Measurements from ENCODE around the gene SH2D3C. TPM values are rescaled to one million over a fixed set of nuclear protein-coding genes. Genes with fewer than 3 reads are reported as not detected.

Gene SH2D3C
- total and polyA plus RNA-seq, 4 experiments from 2014 or later: 8.7 to 51.5 (median 46.0) TPM

DNA sequence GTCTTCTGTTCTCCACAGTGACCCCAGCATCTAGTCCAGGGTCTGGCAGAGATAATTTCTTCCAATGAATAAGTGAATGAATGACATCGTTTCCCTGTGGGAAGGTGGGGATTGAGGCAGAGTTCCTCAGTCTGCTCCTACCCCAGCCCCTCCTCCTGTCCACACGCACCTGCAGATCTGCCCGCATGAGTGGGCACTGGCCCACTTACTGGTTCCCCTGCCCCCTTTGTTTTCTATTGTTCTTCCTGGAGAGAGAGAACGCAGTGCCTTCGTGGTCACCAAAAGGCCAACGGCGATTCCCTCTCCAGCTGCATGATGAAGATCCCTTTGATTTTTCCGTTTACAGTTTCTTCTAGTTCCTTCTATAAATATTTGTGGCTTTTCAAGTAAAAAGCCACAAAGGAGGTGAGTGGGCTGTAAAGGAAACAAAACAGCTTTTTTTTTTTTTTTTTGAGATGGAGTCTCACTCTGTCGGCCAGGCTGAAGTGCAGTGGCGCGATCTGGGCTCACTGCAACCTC, 18.4 kb upstream of the SH2D3C start:
- no peak for DNase-seq
- H3K27ac Mint-ChIP-seq: peak overlapping the region; percentile 38 to 93 (median 87)
- H3K27ac ChIP-seq (ENCODE audit: low read depth, low read length): peak overlapping the region; percentile 26
- H3K9me3 Mint-ChIP-seq: no peaks in the 10 kb centered on the region
- no peak overlapping the region for H3K4me3 ChIP-seq (ENCODE audit: low read length in 2 of 2)
- no peaks in the 10 kb centered on the region for H3K27me3 ChIP-seq (ENCODE audit: insufficient read depth, low read length)
- peaks cover 5 to 10% of the 10 kb centered on the region in 2 donors for H3K36me3 Mint-ChIP-seq
- ChIA-PET POLR2A (ENCODE audit: partially characterized antibody) (interaction anchor here (0.7 to 6.0 kb wide), 11 partner anchors 10 to 211 kb away, joined by 3 to 45 read pairs (median 3); partner anchors contain the start of genes CDK9, DPM2 and TOR2A), CTCF (ENCODE audit: partially characterized antibody) (interaction anchor here (0.6 to 1.7 kb wide), 3 partner anchors 9 to 204 kb away, joined by 3 to 7 read pairs (median 5); no protein-coding TSS in a partner anchor)
- peaks cover 25% of the 10 kb centered on the region for H3K4me1 ChIP-seq (ENCODE audit: insufficient read depth, low read length)
- H3K4me1 Mint-ChIP-seq: peaks cover 12 to 36% (median 25%) of the 10 kb centered on the region in 4 donors
- intact Hi-C loops (cut with micrococcal nuclease): no loop called here
- no peaks in the 10 kb centered on the region for H3K9me3 ChIP-seq (ENCODE audit: control insufficient read depth in 1 of 2, low read length in 2 of 2)
- peaks cover 9% of the 10 kb centered on the region for H3K36me3 ChIP-seq (ENCODE audit: insufficient read depth, low read length)
- H3K4me3 Mint-ChIP-seq: peak overlapping the region in 7 of 8 donors; percentile 57 to 89 (median 75)
- no peaks in the 10 kb centered on the region for H3K27me3 Mint-ChIP-seq

DNA sequence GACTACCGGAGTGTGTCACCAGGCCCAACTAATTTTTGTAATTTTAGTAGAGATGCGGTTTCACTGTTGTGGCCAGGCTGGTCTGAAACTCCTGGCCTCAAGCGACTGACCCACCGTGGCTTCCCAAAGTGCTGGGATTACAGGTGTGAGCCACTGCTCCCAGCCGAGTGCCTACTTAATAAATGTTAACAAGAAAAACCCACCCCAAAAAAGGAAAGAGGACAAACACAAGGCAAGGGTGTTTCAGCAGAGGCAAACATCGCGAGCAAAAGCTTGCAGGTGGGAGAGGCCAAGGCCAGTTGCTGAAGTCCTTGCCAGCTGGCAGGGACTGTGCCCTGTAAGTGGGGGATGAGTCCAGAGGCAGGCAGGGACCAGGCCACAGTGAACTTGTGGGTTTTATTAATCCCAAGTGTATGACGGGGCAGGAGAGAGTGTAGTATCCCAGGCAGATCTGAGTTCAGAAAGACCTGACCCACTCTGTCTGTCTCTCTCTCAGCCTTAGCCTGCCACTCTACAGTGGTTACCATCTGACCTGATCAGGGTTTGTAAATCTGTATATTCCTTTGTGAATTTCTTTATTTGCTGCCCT, 17.9 kb upstream of the SH2D3C start:
- no peak overlapping the region for H3K27ac ChIP-seq (ENCODE audit: low read depth, low read length)
- intact Hi-C loops (cut with micrococcal nuclease): no loop called here
- peaks cover 13% of the 10 kb centered on the region for H3K36me3 ChIP-seq (ENCODE audit: insufficient read depth, low read length)
- CTCF ChIA-PET (ENCODE audit: partially characterized antibody): interaction anchor here (0.6 to 1.7 kb wide), 3 partner anchors 9 to 203 kb away, joined by 3 to 7 read pairs (median 5); no protein-coding TSS in a partner anchor
- H3K4me3 Mint-ChIP-seq: peak overlapping the region in 6 of 8 donors; percentile 62 to 89 (median 74)
- peaks cover 5 to 10% of the 10 kb centered on the region in 2 donors for H3K36me3 Mint-ChIP-seq
- no peak overlapping the region for H3K4me3 ChIP-seq (ENCODE audit: low read length in 2 of 2)
- DNase-seq: no peak
- no peaks in the 10 kb centered on the region for H3K27me3 Mint-ChIP-seq
- H3K4me1 ChIP-seq (ENCODE audit: insufficient read depth, low read length): peaks cover 23% of the 10 kb centered on the region
- peak overlapping the region; percentile 58 to 93 (median 87) for H3K27ac Mint-ChIP-seq
- H3K27me3 ChIP-seq (ENCODE audit: insufficient read depth, low read length): no peaks in the 10 kb centered on the region
- no peaks in the 10 kb centered on the region for H3K9me3 ChIP-seq (ENCODE audit: control insufficient read depth in 1 of 2, low read length in 2 of 2)
- H3K4me1 Mint-ChIP-seq: peaks cover 12 to 32% (median 23%) of the 10 kb centered on the region in 4 donors
- H3K9me3 Mint-ChIP-seq: no peaks in the 10 kb centered on the region
- POLR2A ChIA-PET (ENCODE audit: partially characterized antibody): interaction anchor here (0.7 to 6.0 kb wide), 11 partner anchors 10 to 211 kb away, joined by 3 to 45 read pairs (median 3); partner anchors contain the start of genes CDK9 and DPM2

DNA sequence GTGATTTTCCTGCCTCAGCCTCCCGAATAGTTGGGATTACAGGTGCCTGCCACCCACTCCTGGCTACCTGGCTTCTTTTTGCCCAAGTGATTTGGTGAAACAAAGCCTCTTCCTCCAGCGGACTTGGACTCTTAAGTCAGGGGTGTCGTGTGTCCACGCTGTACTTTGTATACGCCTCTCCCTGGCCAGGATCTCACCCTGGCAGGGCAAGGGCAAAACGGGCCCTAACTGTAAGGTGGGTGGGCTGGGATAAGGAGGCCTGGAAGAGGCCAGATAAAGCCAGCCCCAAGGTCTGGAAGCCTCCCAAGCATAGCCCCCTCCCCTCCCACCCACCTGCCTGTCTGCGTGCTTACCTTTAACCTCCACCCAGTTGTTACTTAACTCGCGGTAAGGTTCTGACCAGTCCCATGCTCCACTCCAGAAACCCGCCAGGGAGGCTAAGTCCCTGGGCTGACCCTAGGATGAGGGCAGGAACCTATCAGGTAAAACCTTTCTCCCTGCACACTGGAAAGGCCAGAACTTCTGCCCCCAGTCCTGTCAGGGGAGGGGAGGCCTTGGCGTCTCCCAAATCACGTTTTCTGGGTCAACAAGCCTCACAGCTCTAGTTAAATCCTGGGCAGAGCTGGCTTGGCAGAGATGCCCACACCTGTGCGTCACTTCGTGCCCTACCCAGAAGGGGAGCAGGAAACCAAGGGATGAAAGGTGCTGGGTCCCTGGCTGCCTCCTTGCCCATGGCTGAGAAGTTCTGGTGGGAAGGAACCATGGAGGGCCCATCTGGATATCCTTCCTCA, 15.7 kb upstream of the SH2D3C start:
- no peaks in the 10 kb centered on the region for H3K27me3 Mint-ChIP-seq
- ChIA-PET POLR2A (ENCODE audit: partially characterized antibody) (interaction anchor here (0.8 to 6.0 kb wide), 5 partner anchors 7 to 134 kb away, joined by 3 to 45 read pairs (median 7); partner anchors contain the start of genes CDK9 and TOR2A), CTCF (ENCODE audit: partially characterized antibody) (interaction anchor here (2.1 kb wide), 1 partner anchor 76 kb away, joined by 13 read pairs; no protein-coding TSS in a partner anchor)
- DNase-seq: no peak
- H3K4me3 Mint-ChIP-seq: no peak overlapping the region
- no peaks in the 10 kb centered on the region for H3K9me3 Mint-ChIP-seq
- intact Hi-C loops (cut with micrococcal nuclease): no loop called here
- peaks cover 13 to 40% (median 32%) of the 10 kb centered on the region in 4 donors for H3K4me1 Mint-ChIP-seq
- H3K27me3 ChIP-seq (ENCODE audit: insufficient read depth, low read length): no peaks in the 10 kb centered on the region
- H3K4me1 ChIP-seq (ENCODE audit: insufficient read depth, low read length): peaks cover 23% of the 10 kb centered on the region
- no peak overlapping the region for H3K27ac ChIP-seq (ENCODE audit: low read depth, low read length)
- no peaks in the 10 kb centered on the region for H3K9me3 ChIP-seq (ENCODE audit: control insufficient read depth in 1 of 2, low read length in 2 of 2)
- H3K27ac Mint-ChIP-seq: no peak overlapping the region
- H3K4me3 ChIP-seq (ENCODE audit: low read length in 2 of 2): no peak overlapping the region
- peaks cover 34% of the 10 kb centered on the region for H3K36me3 ChIP-seq (ENCODE audit: insufficient read depth, low read length)
- H3K36me3 Mint-ChIP-seq: peaks cover 17 to 25% of the 10 kb centered on the region in 2 donors

DNA sequence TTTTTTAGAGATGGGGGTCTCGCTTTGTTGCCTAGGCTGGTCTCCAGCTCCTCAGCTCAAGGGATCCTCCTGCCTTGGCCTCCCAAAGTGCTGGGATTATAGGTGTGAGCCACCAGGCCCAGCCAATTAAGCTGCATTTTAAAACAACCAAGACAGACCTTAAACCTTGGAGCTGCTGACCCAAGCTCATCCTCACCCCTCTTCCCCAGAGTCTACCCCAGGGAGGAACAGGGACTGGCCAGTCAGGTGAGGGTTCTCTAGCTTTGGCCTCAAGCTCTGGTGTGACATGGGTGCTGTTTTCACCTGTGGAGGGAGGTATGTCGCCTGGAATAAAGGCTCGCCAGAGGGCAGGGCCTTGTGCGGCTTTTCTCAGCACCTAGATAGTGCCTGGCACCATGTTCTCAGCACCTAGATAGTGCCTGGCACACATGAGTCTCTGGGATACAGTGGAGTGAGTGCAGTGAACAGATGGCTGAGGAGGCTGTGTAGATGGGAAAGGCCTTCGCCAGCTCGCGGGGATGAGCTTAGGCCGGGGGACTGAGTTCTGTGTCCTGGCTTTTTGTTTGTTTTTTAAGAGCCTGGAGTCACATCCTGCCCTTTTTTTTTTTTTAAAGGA, 14.7 kb upstream of the SH2D3C start:
- no peak overlapping the region for H3K4me3 Mint-ChIP-seq
- CTCF ChIA-PET (ENCODE audit: partially characterized antibody): interaction anchor here (1.1 to 2.1 kb wide), 4 partner anchors 77 to 201 kb away, joined by 3 to 13 read pairs (median 4); no protein-coding TSS in a partner anchor

DNA sequence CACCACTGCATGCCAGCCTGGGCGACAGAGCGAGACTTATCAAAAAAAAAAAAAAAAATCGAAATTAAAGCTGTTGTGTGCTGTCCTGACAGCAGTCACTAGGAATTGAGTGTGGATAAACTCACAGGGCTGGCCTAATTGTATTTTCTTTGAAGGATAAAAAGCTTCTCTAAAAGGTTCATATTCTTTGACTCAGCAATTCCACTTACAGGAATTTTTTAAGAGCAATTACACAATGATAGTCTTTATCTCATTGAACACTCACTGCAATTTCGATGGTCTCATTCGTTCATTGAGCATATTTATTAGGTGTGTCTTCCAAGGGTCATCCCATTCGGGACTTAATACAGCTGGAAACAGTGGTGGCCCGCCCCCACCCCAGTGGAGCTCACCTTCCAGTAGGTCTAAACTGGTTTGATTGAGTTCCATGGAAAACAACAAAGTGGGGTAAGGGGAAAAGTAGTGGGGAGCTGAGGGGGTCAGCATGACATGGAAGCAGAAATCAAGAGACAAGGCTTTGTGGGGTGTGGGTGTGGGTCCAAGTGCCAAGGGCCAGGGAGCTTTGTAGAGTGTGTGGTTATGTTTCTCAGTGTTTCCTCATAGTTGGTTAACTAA, 14.1 kb upstream of the SH2D3C start:
- peaks cover 50% of the 10 kb centered on the region for H3K36me3 ChIP-seq (ENCODE audit: insufficient read depth, low read length)
- H3K27ac Mint-ChIP-seq: peak overlapping the region in 2 of 7 donors; percentile 50 to 63
- intact Hi-C loops (cut with micrococcal nuclease): no loop called here

More for the DNA sequence above, 14.7 kb upstream of the SH2D3C start:
- peaks cover 25 to 34% of the 10 kb centered on the region in 2 donors for H3K36me3 Mint-ChIP-seq
- POLR2A ChIA-PET (ENCODE audit: partially characterized antibody): interaction anchor here (0.6 to 6.9 kb wide), 9 partner anchors 10 to 135 kb away, joined by 3 to 54 read pairs (median 4); partner anchors contain the start of gene FPGS
- DNase-seq: no peak
- peak overlapping the region in 5 of 7 donors; percentile 41 to 72 (median 59) for H3K27ac Mint-ChIP-seq
- H3K27me3 Mint-ChIP-seq: no peaks in the 10 kb centered on the region
- H3K27me3 ChIP-seq (ENCODE audit: insufficient read depth, low read length): no peaks in the 10 kb centered on the region
- no peak overlapping the region for H3K27ac ChIP-seq (ENCODE audit: low read depth, low read length)
- no peaks in the 10 kb centered on the region for H3K9me3 Mint-ChIP-seq
- H3K36me3 ChIP-seq (ENCODE audit: insufficient read depth, low read length): peaks cover 44% of the 10 kb centered on the region
- H3K4me1 Mint-ChIP-seq: peaks cover 13 to 45% (median 32%) of the 10 kb centered on the region in 4 donors
- peaks cover 31% of the 10 kb centered on the region for H3K4me1 ChIP-seq (ENCODE audit: insufficient read depth, low read length)
- H3K4me3 ChIP-seq (ENCODE audit: low read length in 2 of 2): no peak overlapping the region
- H3K9me3 ChIP-seq (ENCODE audit: control insufficient read depth in 1 of 2, low read length in 2 of 2): no peaks in the 10 kb centered on the region
- intact Hi-C loops (cut with micrococcal nuclease): no loop called here

DNA sequence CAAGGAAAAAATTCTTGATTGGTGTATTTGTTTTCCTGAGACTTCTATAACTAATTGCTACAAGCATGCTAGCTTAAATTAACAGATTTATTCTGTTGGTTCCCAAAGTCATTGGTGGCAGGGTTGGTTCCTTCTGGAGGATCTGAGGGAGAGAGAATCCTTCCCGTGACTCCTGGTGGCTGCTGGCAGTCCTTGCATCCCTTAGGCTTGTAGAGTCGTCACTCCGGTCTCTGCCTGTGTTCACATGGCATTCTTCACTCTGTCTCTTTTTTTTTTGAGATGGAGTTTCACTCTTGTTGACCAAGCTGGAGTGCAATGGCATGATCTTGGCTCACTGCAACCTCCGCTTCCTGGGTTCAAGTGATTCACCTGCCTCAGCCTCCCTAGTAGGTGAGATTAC, 12.6 kb upstream of the SH2D3C start:
- H3K36me3 ChIP-seq (ENCODE audit: insufficient read depth, low read length): peaks cover 56% of the 10 kb centered on the region
- H3K27me3 ChIP-seq (ENCODE audit: insufficient read depth, low read length): no peaks in the 10 kb centered on the region
- no peak overlapping the region for H3K27ac ChIP-seq (ENCODE audit: low read depth, low read length)
- peaks cover 29% of the 10 kb centered on the region for H3K4me1 ChIP-seq (ENCODE audit: insufficient read depth, low read length)
- H3K27ac Mint-ChIP-seq: peak overlapping the region in 1 of 7 donors; percentile 36
- no peaks in the 10 kb centered on the region for H3K27me3 Mint-ChIP-seq
- POLR2A ChIA-PET (ENCODE audit: partially characterized antibody): interaction anchor here (0.7 to 6.9 kb wide), 2 partner anchors 12 to 1028 kb away, joined by 5 to 54 read pairs; partner anchors contain the start of gene FPGS
- DNase-seq: no peak
- no peak overlapping the region for H3K4me3 Mint-ChIP-seq
- CTCF ChIA-PET (ENCODE audit: partially characterized antibody): interaction anchor here (1.5 kb wide), 1 partner anchor 79 kb away, joined by 4 read pairs; no protein-coding TSS in a partner anchor
- no peaks in the 10 kb centered on the region for H3K9me3 Mint-ChIP-seq
- H3K4me3 ChIP-seq (ENCODE audit: low read length in 2 of 2): no peak overlapping the region
- peaks cover 7 to 40% (median 27%) of the 10 kb centered on the region in 4 donors for H3K4me1 Mint-ChIP-seq
- H3K9me3 ChIP-seq (ENCODE audit: control insufficient read depth in 1 of 2, low read length in 2 of 2): no peaks in the 10 kb centered on the region
- intact Hi-C loops (cut with micrococcal nuclease): no loop called here
- H3K36me3 Mint-ChIP-seq: peaks cover 38 to 50% of the 10 kb centered on the region in 2 donors

More for the DNA sequence above, 14.1 kb upstream of the SH2D3C start:
- Histone ChIP-seq H3K4me1 (ENCODE audit: insufficient read depth, low read length) (peaks cover 33% of the 10 kb centered on the region), H3K27me3 (ENCODE audit: insufficient read depth, low read length) (no peaks in the 10 kb centered on the region), H3K27ac (ENCODE audit: low read depth, low read length) (no peak overlapping the region), H3K4me3 (ENCODE audit: low read length in 2 of 2) (no peak overlapping the region), H3K9me3 (ENCODE audit: control insufficient read depth in 1 of 2, low read length in 2 of 2) (no peaks in the 10 kb centered on the region)
- no peaks in the 10 kb centered on the region for H3K27me3 Mint-ChIP-seq
- H3K4me3 Mint-ChIP-seq: no peak overlapping the region
- DNase-seq: no peak
- H3K9me3 Mint-ChIP-seq: no peaks in the 10 kb centered on the region
- CTCF ChIA-PET (ENCODE audit: partially characterized antibody): interaction anchor here (0.7 to 2.1 kb wide), 6 partner anchors 34 to 200 kb away, joined by 3 to 13 read pairs (median 4); partner anchors contain the start of gene TOR2A
- H3K36me3 Mint-ChIP-seq: peaks cover 29 to 40% of the 10 kb centered on the region in 2 donors
- POLR2A ChIA-PET (ENCODE audit: partially characterized antibody): interaction anchor here (0.6 to 6.9 kb wide), 12 partner anchors 11 to 136 kb away, joined by 3 to 54 read pairs (median 4); partner anchors contain the start of genes FPGS and TOR2A
- H3K4me1 Mint-ChIP-seq: peaks cover 13 to 44% (median 31%) of the 10 kb centered on the region in 4 donors

Measured in CD4-positive, alpha-beta memory T cell (primary cell).